Cerebellar cortex (tissue), 1 donor: ENCODE results near the gene CCDC121.
A peak's percentile ranks its signal among the peaks of the same experiment; 100 is the strongest.
"Not testable (repeated sequence)": the region's sequence is repeated elsewhere in the genome, so short reads cannot be mapped to it uniquely, and the experiment has no call there.

ENCODE experiments used
- DNase-seq: peaks from one replicate; pipeline ENCODE4 v3.0.0-alpha.2; 2015; ENCODE audit warnings: low spot score

The CCDC121 gene

GRCh38 chr2:27636766-27637165 is 8.0 kb upstream of the CCDC121 start:
- DNase-seq: no peak

GRCh38 chr2:27634291-27634690 is 5.5 kb upstream of the CCDC121 start:
- DNase-seq: no peak

- DNase-seq: not testable (repeated sequence)
Observed at GRCh38 chr2:27630257-27630656, 1.4 kb upstream of the CCDC121 start.

- DNase-seq: no peak
Observed at GRCh38 chr2:27627963-27628766, 647 bp downstream of the CCDC121 start.

- not testable (repeated sequence) for DNase-seq
Observed at GRCh38 chr2:27626921-27627320, 1.9 kb downstream of the CCDC121 start.

GRCh38 chr2:27626323-27626722 is 2.5 kb downstream of the CCDC121 start:
- DNase-seq: not testable (repeated sequence)

GRCh38 chr2:27624943-27625342 is 3.9 kb downstream of the CCDC121 start:
- DNase-seq: no peak

- DNase-seq: no peak
Observed at GRCh38 chr2:27622921-27623384, 5.9 kb downstream of the CCDC121 start.

GRCh38 chr2:27621524-27621923 is 7.3 kb downstream of the CCDC121 start:
- DNase-seq: peak; percentile 12

- DNase-seq: no peak
Observed at GRCh38 chr2:27615316-27615715, 13.5 kb downstream of the CCDC121 start.

GRCh38 chr2:27613985-27614384 is 14.8 kb downstream of the CCDC121 start:
- no peak for DNase-seq

- no peak for DNase-seq
Observed at GRCh38 chr2:27606611-27607010, 22.2 kb downstream of the CCDC121 start.

GRCh38 chr2:27596627-27597026 is 32.2 kb downstream of the CCDC121 start:
- DNase-seq: no peak

- DNase-seq: not testable (repeated sequence)
Observed at GRCh38 chr2:27595412-27595811, 33.4 kb downstream of the CCDC121 start.

GRCh38 chr2:27594020-27594703 is 34.6 kb downstream of the CCDC121 start:
- DNase-seq: not testable (repeated sequence)

- no peak for DNase-seq
Observed at GRCh38 chr2:27593240-27593639, 35.6 kb downstream of the CCDC121 start.

GRCh38 chr2:27591745-27592144 is 37.1 kb downstream of the CCDC121 start:
- no peak for DNase-seq

GRCh38 chr2:27588308-27588707 is 40.5 kb downstream of the CCDC121 start:
- DNase-seq: no peak

- no peak for DNase-seq
Observed at GRCh38 chr2:27587025-27587424, 41.8 kb downstream of the CCDC121 start.

- DNase-seq: no peak
Observed at GRCh38 chr2:27584597-27584996, 44.2 kb downstream of the CCDC121 start.

GRCh38 chr2:27583390-27583915 is 45.4 kb downstream of the CCDC121 start:
- no peak for DNase-seq

- peak; percentile 78 for DNase-seq
Observed at GRCh38 chr2:27582695-27583389, 46.0 kb downstream of the CCDC121 start, which contains the start of gene ZNF512. ZNF512 (plus strand) TSS chr2:27583042; CDS start chr2:27583113, 71 bp downstream.
